Measurements from ENCODE around the gene CFDP1.

DNA sequence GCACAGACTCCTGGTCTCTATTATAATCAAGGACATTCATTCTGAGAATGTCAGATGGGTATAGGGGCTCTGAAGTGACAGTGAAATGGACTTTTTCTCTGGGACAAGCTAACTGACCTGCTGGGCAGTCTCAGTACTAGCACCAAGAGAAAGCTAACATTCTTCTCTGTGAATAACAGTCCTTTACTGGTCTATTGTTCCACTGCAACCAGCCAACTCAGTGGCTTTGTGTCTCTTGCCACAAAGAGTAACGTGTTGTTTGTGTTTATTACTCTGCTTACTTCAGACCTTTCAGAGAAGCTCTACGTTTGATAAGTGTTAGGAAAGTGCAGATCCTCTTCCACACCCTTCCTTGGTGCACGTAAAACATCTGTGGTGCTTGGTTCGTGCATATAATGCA, 120.4 kb downstream of the CFDP1 start:
- TF ChIP-seq, protein P1, sequence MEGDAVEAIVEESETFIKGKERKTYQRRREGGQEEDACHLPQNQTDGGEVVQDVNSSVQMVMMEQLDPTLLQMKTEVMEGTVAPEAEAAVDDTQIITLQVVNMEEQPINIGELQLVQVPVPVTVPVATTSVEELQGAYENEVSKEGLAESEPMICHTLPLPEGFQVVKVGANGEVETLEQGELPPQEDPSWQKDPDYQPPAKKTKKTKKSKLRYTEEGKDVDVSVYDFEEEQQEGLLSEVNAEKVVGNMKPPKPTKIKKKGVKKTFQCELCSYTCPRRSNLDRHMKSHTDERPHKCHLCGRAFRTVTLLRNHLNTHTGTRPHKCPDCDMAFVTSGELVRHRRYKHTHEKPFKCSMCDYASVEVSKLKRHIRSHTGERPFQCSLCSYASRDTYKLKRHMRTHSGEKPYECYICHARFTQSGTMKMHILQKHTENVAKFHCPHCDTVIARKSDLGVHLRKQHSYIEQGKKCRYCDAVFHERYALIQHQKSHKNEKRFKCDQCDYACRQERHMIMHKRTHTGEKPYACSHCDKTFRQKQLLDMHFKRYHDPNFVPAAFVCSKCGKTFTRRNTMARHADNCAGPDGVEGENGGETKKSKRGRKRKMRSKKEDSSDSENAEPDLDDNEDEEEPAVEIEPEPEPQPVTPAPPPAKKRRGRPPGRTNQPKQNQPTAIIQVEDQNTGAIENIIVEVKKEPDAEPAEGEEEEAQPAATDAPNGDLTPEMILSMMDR (IDR thresholded peaks at IDR 0.05), result no peak
- no peak for TF ChIP-seq POLR2AphosphoS5 (IDR thresholded peaks at IDR 0.05)
- no peak for TF ChIP-seq POLR2A (IDR thresholded peaks at IDR 0.05)
